GM19463 (cell line): ENCODE measurements around the gene CRB1.
A peak's percentile ranks its signal among the peaks of the same experiment; 100 is the strongest.

Experiments
- ATAC-seq: cut with Tn5 transposase; IDR thresholded peaks from one replicate; pipeline ENCODE4 v1.9.1; 2021; ENCODE audit warnings: mild to moderate bottlenecking, moderate library complexity; ENCODE audit not compliant: unreplicated experiment

Gene CRB1

GRCh38 chr1:197519741-197520334, 251.8 kb downstream of the CRB1 start:
- ATAC-seq, result no peak

- ATAC-seq, result peak; percentile 60
Observed at GRCh38 chr1:197521118-197521739, 253.2 kb downstream of the CRB1 start.

GRCh38 chr1:197526736-197527371, 258.8 kb downstream of the CRB1 start:
- ATAC-seq, result no peak
